ENCODE measurements around the gene ADAT1. TPM values are rescaled to one million over a fixed set of nuclear protein-coding genes. Genes with fewer than 3 reads are reported as not detected.

ADAT1 gene
- total RNA-seq, 1 donor from 2014 or later, result 28.0 TPM

GRCh38 chr16:75555213-75555706, 67.8 kb downstream of the ADAT1 start:
- intact Hi-C loops (cut with DNase I), result loop anchor here (2.0 to 5.0 kb wide), 2 partner anchors 36 to 92 kb away; partner anchors contain the start of genes KARS1 and TERF2IP
- DNase-seq (ENCODE audit: low spot score), result peak; percentile 89

GRCh38 chr16:75552951-75553350, 70.1 kb downstream of the ADAT1 start:
- intact Hi-C loops (cut with DNase I), result no loop called here
- no peak for DNase-seq (ENCODE audit: low spot score)

- no peak for DNase-seq (ENCODE audit: low spot score)
- intact Hi-C loops (cut with DNase I), result loop anchor here (2.0 kb wide), 1 partner anchor 77 kb away; no protein-coding TSS in a partner anchor
Measured at GRCh38 chr16:75550211-75550662, 72.8 kb downstream of the ADAT1 start.

Other genes starting within 250 kb of the ADAT1 start
- gene CFDP1, start 189.8 kb downstream of the ADAT1 start, total RNA-seq, result 24.6 TPM
- gene TMEM170A, start 158.6 kb downstream of the ADAT1 start, total RNA-seq, result 10.4 TPM
- gene CHST6, start 127.8 kb downstream of the ADAT1 start, total RNA-seq, result 4.5 TPM
- gene CHST5, start 87.2 kb downstream of the ADAT1 start, total RNA-seq, result 0.11 TPM
- 8.5 TPM for gene TMEM231, start 67.0 kb downstream of the ADAT1 start, total RNA-seq
- 233 TPM for gene GABARAPL2, start 56.9 kb downstream of the ADAT1 start, total RNA-seq
- gene KARS1, start 24.4 kb upstream of the ADAT1 start, total RNA-seq, result 89.3 TPM
- 76.0 TPM for gene TERF2IP, start 24.5 kb upstream of the ADAT1 start, total RNA-seq
- not detected for gene CPHXL2, start 53.7 kb upstream of the ADAT1 start, total RNA-seq
- gene DUXB, start 78.2 kb upstream of the ADAT1 start, total RNA-seq, result not detected
- not detected for gene CPHXL, start 103.2 kb upstream of the ADAT1 start, total RNA-seq